Subcutaneous abdominal adipose tissue (tissue), 5 donors: Measurements from ENCODE around the gene BLOC1S2.

ENCODE experiments used
- H3K27ac ChIP-seq: one replicate; pipeline ENCODE4 v1.7.0; 2013; ENCODE audit warnings: low read depth, mild to moderate bottlenecking, inconsistent platforms, low read length, moderate library complexity
- H3K27me3 ChIP-seq, 5 donors: one replicate each; pipeline ENCODE4 v1.7.0; 2013; ENCODE audit warnings: low read length in 5 of 5, inconsistent platforms in 1 of 5; ENCODE audit not compliant: control insufficient read depth in 5 of 5, insufficient read depth in 4 of 5
- H3K36me3 ChIP-seq, 5 donors: one replicate each; pipeline ENCODE4 v1.7.0; 2013; ENCODE audit warnings: low read length in 5 of 5; ENCODE audit not compliant: control insufficient read depth in 5 of 5, insufficient read depth in 5 of 5
- H3K4me1 ChIP-seq, 5 donors: one replicate each; pipeline ENCODE4 v1.7.0; 2013; ENCODE audit warnings: low read length in 5 of 5, mild to moderate bottlenecking in 3 of 5, moderate library complexity in 1 of 5; ENCODE audit not compliant: control insufficient read depth in 5 of 5, insufficient read depth in 5 of 5
- H3K4me3 ChIP-seq, 5 donors: one replicate each; pipeline ENCODE4 v1.7.0; 2013; ENCODE audit warnings: low read length in 5 of 5, low read depth in 1 of 5
- H3K9ac ChIP-seq, 5 donors: one replicate each; pipeline ENCODE4 v1.7.0; 2013; ENCODE audit warnings: low read length in 5 of 5, mild to moderate bottlenecking in 4 of 5, moderate library complexity in 3 of 5
- H3K9me3 ChIP-seq, 5 donors: one replicate each; pipeline ENCODE4 v1.7.0; 2013; ENCODE audit warnings: low read length in 5 of 5; ENCODE audit not compliant: control insufficient read depth in 5 of 5
- donor health status: healthy.
- donor health status: healthy.
- donor health status: healthy.
- donor health status: healthy.
- donor health status: healthy.

BLOC1S2 gene

DNA sequence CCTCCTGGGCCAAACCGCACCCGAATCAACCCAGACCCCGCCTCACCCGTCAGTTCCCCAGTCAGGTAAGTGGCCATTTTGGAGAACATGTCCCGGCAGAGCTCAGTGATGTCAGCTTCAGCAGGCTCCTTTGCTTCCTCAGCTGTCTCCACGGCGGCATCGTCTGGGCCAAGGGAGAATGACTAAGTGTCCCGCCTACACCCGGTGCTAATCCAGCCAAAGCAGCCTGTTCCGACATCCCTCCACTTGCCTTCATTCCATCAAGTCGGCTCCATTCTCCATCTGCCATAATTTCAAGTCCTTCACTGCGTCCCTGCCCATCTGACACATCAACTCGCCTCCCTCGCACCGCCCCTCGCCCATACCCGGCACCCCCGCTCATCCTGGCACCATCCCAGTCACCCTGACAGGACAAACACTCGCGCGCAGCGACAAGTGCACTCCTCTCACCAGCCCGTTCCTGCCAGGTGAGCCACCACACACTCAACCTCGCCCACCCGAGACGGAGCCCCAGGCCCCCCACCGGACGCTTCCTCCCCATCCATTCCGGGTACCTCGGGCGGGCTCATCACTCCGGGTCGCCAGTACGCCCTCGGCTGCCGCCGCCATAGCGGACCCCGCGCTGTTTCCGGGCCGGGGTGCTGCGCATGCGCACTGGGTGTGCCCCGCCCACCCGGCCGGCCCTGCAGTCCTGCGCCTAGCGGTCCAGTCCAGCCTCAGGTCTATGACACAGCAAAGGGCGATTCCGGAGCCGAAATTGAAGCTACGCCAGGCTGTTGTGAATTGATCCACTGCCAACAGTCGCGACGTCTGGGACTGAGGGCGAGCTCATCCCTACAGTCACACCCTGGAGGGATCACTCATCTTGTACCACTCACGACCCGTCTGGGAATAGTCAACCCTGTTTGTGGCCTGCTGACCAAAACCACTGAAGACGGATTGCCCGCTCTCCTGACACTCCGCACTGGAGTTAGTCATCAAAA lies at the start of gene BLOC1S2:
Gene BLOC1S2, minus strand, starts transcription at position 630 of the 983 bp plus-strand sequence. Its CDS starts 21 bp downstream, at position 609.
- Histone ChIP-seq H3K4me1 (peaks cover 2 to 32% (median 18%) of the 10 kb centered on the region in 5 donors), H3K27me3 (no peaks in the 10 kb centered on the region), H3K9ac (peak within 1 kb of the TSS; percentile 71 to 92 (median 91)), H3K9me3 (no peaks in the 10 kb centered on the region), H3K27ac (peak within 1 kb of the TSS; percentile 96), H3K4me3 (peak within 1 kb of the TSS; percentile 87 to 99 (median 95)), H3K36me3 (peaks cover 0 to 10% (median 7%) of the 10 kb centered on the region in 5 donors)

DNA sequence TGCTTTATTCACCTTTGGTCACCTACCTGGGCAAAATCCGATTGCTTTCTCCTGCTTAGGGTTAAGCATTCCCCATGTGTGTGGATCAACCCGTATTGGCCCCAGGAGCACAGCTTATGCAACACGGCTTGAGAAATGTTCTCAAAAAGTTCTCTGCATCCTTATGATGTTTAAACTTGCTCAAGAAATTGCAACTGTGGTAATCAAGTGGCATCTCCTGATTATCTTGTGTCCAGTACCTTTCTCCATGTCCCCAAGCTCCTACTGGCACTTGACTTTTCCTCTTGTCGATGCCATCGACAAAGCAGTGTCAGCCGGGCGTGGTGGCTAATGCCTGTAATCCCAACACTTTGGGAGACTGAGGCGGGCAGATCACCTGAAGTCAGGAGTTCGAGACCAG lies 48.3 kb upstream of the BLOC1S2 start:
- H3K27ac ChIP-seq = peak overlapping the region; percentile 70
- H3K4me1 ChIP-seq = peaks cover 3 to 36% (median 20%) of the 10 kb centered on the region in 5 donors
- no peak overlapping the region for H3K4me3 ChIP-seq
- H3K27me3 ChIP-seq = peaks cover 0 to 6% (median 2%) of the 10 kb centered on the region in 5 donors
- no peaks in the 10 kb centered on the region for H3K9me3 ChIP-seq
- H3K36me3 ChIP-seq = no peaks in the 10 kb centered on the region
- no peak overlapping the region for H3K9ac ChIP-seq

GRCh38 chr10:100333661-100334440 lies 47.4 kb upstream of the BLOC1S2 start:
- H3K9ac ChIP-seq = no peak overlapping the region
- no peaks in the 10 kb centered on the region for H3K36me3 ChIP-seq
- H3K4me3 ChIP-seq = no peak overlapping the region
- H3K9me3 ChIP-seq = no peaks in the 10 kb centered on the region
- H3K4me1 ChIP-seq = peaks cover 0 to 27% (median 11%) of the 10 kb centered on the region in 5 donors
- H3K27ac ChIP-seq = peak overlapping the region; percentile 70
- H3K27me3 ChIP-seq = peaks cover 0 to 11% (median 3%) of the 10 kb centered on the region in 5 donors

GRCh38 chr10:100333106-100333505 lies 46.6 kb upstream of the BLOC1S2 start:
- H3K36me3 ChIP-seq = no peaks in the 10 kb centered on the region
- no peak overlapping the region for H3K9ac ChIP-seq
- H3K4me1 ChIP-seq = peaks cover 0 to 24% (median 9%) of the 10 kb centered on the region in 5 donors
- H3K27ac ChIP-seq = no peak overlapping the region
- no peak overlapping the region for H3K4me3 ChIP-seq
- peaks cover 0 to 11% (median 3%) of the 10 kb centered on the region in 5 donors for H3K27me3 ChIP-seq
- no peaks in the 10 kb centered on the region for H3K9me3 ChIP-seq

DNA sequence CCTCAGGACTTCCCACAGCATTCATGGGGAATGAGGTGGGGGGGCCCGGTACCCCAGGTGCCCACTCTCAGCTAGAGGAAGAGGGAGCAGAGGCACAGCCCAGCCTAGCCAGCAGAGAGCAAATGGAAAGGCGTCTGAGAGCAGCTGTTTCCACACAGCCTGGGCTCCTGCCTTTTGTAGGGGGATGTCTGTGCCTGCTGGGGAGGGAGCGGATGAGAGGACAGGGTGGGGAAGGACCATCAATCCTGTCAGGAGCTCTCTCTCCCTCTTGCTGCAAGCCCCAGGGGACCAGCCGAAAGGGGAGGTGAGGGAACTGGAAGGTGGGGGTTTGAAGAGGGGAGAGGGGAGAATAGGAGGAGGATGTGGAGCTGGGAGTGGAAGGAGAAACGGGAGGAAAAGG lies 43.6 kb upstream of the BLOC1S2 start, which contains the start of gene PKD2L1:
Gene PKD2L1, minus strand, starts transcription at position 150 of the 400 bp plus-strand sequence. Its CDS starts 125 bp downstream, at position 25.
- peaks cover 0 to 11% (median 3%) of the 10 kb centered on the region in 5 donors for H3K27me3 ChIP-seq
- H3K4me3 ChIP-seq = no peak within 1 kb of the TSS

GRCh38 chr10:100328198-100328597 lies 41.7 kb upstream of the BLOC1S2 start:
- peaks cover 0 to 11% (median 3%) of the 10 kb centered on the region in 5 donors for H3K27me3 ChIP-seq

More for the DNA sequence above, 43.6 kb upstream of the BLOC1S2 start, which contains the start of gene PKD2L1:
- Histone ChIP-seq H3K36me3 (no peaks in the 10 kb centered on the region), H3K9me3 (no peaks in the 10 kb centered on the region), H3K9ac (no peak within 1 kb of the TSS), H3K27ac (no peak within 1 kb of the TSS), H3K4me1 (peaks cover 0 to 29% (median 21%) of the 10 kb centered on the region in 5 donors)

DNA sequence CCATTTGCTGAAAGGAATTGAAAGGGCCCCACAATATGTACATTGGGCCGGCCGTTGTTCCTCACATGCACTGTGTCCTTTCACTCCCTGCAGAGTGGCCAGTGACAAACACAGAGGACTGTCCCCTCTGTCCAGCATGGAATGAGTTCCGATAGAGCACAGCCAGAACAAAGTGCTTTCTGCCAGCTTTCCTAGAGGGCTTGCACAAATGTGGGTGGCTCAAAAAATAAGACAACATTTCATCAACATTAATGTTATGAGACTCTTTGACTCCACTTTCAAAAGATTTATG lies 41.2 kb upstream of the BLOC1S2 start:
- no peak overlapping the region for H3K4me3 ChIP-seq
- H3K36me3 ChIP-seq = no peaks in the 10 kb centered on the region
- H3K4me1 ChIP-seq = peaks cover 0 to 18% (median 12%) of the 10 kb centered on the region in 5 donors
- no peaks in the 10 kb centered on the region for H3K9me3 ChIP-seq
- H3K27me3 ChIP-seq = peaks cover 0 to 11% (median 3%) of the 10 kb centered on the region in 5 donors
- H3K9ac ChIP-seq = no peak overlapping the region
- no peak overlapping the region for H3K27ac ChIP-seq

More at GRCh38 chr10:100328198-100328597, 41.7 kb upstream of the BLOC1S2 start:
- Histone ChIP-seq H3K4me1 (peaks cover 0 to 18% (median 12%) of the 10 kb centered on the region in 5 donors), H3K9ac (no peak overlapping the region), H3K27ac (no peak overlapping the region), H3K4me3 (no peak overlapping the region), H3K9me3 (no peaks in the 10 kb centered on the region), H3K36me3 (no peaks in the 10 kb centered on the region)

DNA sequence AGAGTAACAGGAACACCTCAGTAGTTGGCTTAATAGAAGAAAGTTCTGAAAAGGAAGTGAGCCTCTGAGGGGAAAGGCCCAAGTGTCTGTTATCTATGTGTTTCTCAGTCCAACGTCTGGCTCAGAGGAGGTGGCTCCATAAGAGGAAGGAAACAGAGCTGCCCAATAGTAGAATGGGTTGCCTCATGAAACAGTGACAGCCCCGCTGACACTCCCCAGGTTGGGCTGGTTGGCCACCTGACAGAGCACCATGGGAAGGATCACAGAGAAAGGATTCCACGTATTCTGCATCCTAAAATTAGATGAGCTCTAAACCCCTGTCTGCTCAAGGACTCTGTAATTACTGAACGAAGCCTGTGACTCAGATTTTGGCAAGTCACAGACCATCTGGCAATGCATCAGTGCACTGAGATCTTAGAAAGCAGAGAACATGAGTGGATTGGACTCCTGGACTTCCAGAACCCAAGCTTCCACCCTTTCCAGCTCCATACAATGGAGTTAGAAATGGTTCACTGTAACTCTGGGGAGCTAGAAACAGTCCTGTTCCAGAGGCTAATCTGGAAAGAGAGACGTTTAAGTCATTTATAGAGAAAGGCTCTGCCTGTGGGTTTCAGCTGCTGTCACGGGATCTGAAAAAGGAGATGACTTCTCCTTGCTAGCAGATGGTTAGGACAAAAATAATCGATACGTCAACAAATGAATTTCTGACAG lies 40.7 kb upstream of the BLOC1S2 start:
- Histone ChIP-seq H3K9ac (no peak overlapping the region), H3K4me1 (peaks cover 0 to 18% (median 12%) of the 10 kb centered on the region in 5 donors), H3K27me3 (peaks cover 0 to 11% (median 3%) of the 10 kb centered on the region in 5 donors), H3K4me3 (no peak overlapping the region), H3K36me3 (no peaks in the 10 kb centered on the region), H3K27ac (no peak overlapping the region), H3K9me3 (no peaks in the 10 kb centered on the region)

DNA sequence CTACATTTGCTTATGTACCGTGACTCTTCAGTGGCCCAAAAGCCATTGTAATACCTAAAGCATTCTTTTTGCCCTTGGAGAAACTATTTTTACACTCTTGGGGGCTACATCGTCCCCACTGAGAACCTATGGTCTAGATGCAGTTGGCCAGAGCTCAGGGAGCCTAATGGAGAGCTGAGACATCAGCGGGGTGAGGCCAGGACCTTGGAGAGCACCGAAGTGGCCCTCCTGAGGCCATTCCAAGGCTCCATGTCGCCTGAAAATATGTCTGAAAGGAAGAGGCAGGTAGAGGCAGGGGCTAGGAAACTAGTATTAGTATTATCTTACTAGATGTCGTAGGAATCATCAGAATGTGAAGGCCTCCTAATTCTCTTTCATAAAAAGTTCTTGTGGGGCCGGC lies 38.7 kb upstream of the BLOC1S2 start:
- Histone ChIP-seq H3K9me3 (no peaks in the 10 kb centered on the region), H3K4me3 (no peak overlapping the region), H3K27ac (no peak overlapping the region), H3K36me3 (no peaks in the 10 kb centered on the region), H3K4me1 (peaks cover 0 to 18% (median 12%) of the 10 kb centered on the region in 5 donors), H3K27me3 (peaks cover 0 to 9% (median 2%) of the 10 kb centered on the region in 5 donors), H3K9ac (no peak overlapping the region)
